Measurements from ENCODE around the gene SPINT1.

- TF ChIP-seq FOXP2 (optimal IDR thresholded peaks at IDR 0.05; ENCODE audit: borderline replicate concordance, extremely low read depth, extremely low read length, insufficient read depth) (no peak), REST (IDR thresholded peaks at IDR 0.05; ENCODE audit: insufficient read depth in 1 of 2, low read depth in 2 of 2, low read length in 2 of 2) (peak in 1 of 2 experiments; percentile 12; a peak in 1 of 4 replicates), SIN3A (IDR thresholded peaks at IDR 0.05; ENCODE audit: borderline replicate concordance, insufficient read depth, low read length) (peak; percentile 86; the same call in 1 of the 2 replicates)
Observed at GRCh38 chr15:40906991-40907802, 63.3 kb downstream of the SPINT1 start.

Data from PFSK-1 (cell line).